ENCODE data around the gene EBI3.
"Not testable (repeated sequence)": the region's sequence is repeated elsewhere in the genome, so short reads cannot be mapped to it uniquely, and the experiment has no call there.

Gene EBI3

GRCh38 chr19:4229179-4229931 is at the start of gene EBI3:
TSS of gene EBI3 (plus strand) at chr19:4229523. CDS start at chr19:4229551, 28 bp downstream.
- DNase-seq = peak; percentile 97 to 99 (median 97)

- no peak for DNase-seq
These were observed 48.2 kb upstream of the EBI3 start for GRCh38 chr19:4181053-4181508.

- DNase-seq = peak; percentile 97 to 99 (median 99)
These were observed 47.1 kb upstream of the EBI3 start, which contains the start of the genes ANKRD24 and SIRT6 for GRCh38 chr19:4182084-4182810. TSS of gene ANKRD24 (plus strand) at chr19:4182689. CDS start at chr19:4186426, 3,737 bp downstream. TSS of gene SIRT6 (minus strand) at chr19:4182563. CDS start at chr19:4182539, 24 bp downstream.

GRCh38 chr19:4183967-4184717 is 45.2 kb upstream of the EBI3 start:
- DNase-seq = peak; percentile 71 to 80 (median 73)

GRCh38 chr19:4184718-4185352 is 44.5 kb upstream of the EBI3 start:
- no peak for DNase-seq

- DNase-seq = no peak
These were observed 43.8 kb upstream of the EBI3 start for GRCh38 chr19:4185413-4186086.

GRCh38 chr19:4186087-4186993 is 43.0 kb upstream of the EBI3 start:
- peak; percentile 73 to 91 (median 86) for DNase-seq

- no peak for DNase-seq
These were observed 41.8 kb upstream of the EBI3 start for GRCh38 chr19:4187313-4188122.

- DNase-seq = no peak
These were observed 39.7 kb upstream of the EBI3 start for GRCh38 chr19:4189641-4190040.

- not testable (repeated sequence) for DNase-seq
These were observed 36.8 kb upstream of the EBI3 start for GRCh38 chr19:4192537-4192936.

GRCh38 chr19:4194353-4194752 is 35.0 kb upstream of the EBI3 start:
- DNase-seq = no peak

- no peak for DNase-seq
These were observed 33.3 kb upstream of the EBI3 start for GRCh38 chr19:4196009-4196408.

- DNase-seq = no peak
These were observed 32.7 kb upstream of the EBI3 start for GRCh38 chr19:4196587-4197148.

GRCh38 chr19:4197228-4197624 is 32.1 kb upstream of the EBI3 start:
- no peak for DNase-seq

GRCh38 chr19:4197625-4198466 is 31.5 kb upstream of the EBI3 start:
- DNase-seq = no peak

- no peak for DNase-seq
These were observed 30.7 kb upstream of the EBI3 start for GRCh38 chr19:4198467-4199126.

GRCh38 chr19:4199699-4200293 is 29.5 kb upstream of the EBI3 start:
- DNase-seq = no peak

Measured in suppressor macrophage treated with lipopolysaccharide for 1 hour (primary cell).